ENCODE measurements around the gene PRRG1. TPM values are rescaled to one million over a fixed set of nuclear protein-coding genes. Genes with fewer than 3 reads are reported as not detected.
"Not testable (repeated sequence)": the region's sequence is repeated elsewhere in the genome, so short reads cannot be mapped to it uniquely, and the experiment has no call there.

Gene PRRG1
- total RNA-seq (6.2 and 10.2 TPM in 2 replicates), polyA plus RNA-seq (14.1 and 15.5 TPM in 2 replicates), polyA minus RNA-seq (ENCODE audit: low replicate concordance) (8.3 and 9.9 TPM in 2 replicates)
- 6.2 and 7.8 TPM in 2 replicates for polyA plus RNA-seq (2012)

DNA sequence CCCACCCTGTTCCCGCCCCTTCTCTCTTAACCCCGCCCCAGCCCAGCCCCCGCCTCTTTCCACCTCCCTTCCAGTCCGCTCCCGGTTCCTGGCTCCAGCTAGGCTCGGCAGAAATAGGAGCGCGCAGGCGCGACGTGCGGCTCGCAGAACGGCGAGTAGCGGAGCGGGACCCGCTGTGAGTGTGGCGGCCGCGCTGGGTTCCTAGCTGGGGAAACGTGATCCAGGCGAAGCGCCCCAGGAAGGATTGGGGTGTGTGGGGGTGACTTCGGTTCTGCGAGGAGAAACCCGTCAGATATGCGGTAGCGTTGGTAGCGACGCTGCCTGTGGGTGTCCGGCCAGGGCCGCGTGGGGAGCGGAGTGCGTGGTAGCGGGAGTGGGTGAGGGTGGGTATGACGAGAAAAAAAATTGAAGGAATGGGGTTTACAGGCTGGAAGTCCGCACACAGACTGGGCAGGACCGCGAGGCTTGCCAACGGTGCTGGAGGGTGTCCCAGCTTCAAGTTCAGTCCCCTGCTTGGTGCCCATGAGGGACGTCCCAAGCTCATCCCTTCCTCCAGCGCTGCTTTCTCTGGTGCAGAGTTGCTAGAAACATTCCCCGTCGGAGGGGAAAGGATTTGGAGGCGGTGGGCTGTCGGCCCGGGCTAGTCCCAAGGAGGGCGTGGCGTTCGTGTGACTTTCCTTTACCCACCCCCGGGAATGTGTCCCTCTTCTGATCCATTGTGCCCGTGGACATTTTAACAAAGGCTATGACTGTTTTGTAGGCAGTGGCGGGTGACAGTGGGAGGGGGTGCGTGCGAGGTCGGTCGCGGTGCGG lies at the start of gene PRRG1:
PRRG1 (plus strand) TSS at position 144 of the 813 bp plus-strand sequence. CDS start 56,886 bp downstream, outside the sequence.
- Histone ChIP-seq H4K20me1 (ENCODE audit: control insufficient read depth, extremely low read depth, insufficient read depth, low read length) (no peaks in the 10 kb centered on the region), H3K36me3 (ENCODE audit: control insufficient read depth, insufficient read depth, low read length) (no peaks in the 10 kb centered on the region), H3K79me2 (ENCODE audit: control insufficient read depth, insufficient read depth, low read length) (peaks cover 4% of the 10 kb centered on the region), H3K4me2 (ENCODE audit: extremely low read depth, insufficient read depth, low read length) (peak within 1 kb of the TSS; percentile 83), H3K9me3 (ENCODE audit: control insufficient read depth, insufficient read depth, low read depth, low read length) (no peaks in the 10 kb centered on the region), H3K27me3 (ENCODE audit: control insufficient read depth, insufficient read depth, low read length) (no peaks in the 10 kb centered on the region), H3K4me1 (ENCODE audit: control insufficient read depth, extremely low read depth, insufficient read depth, low read length) (peaks cover 3% of the 10 kb centered on the region), H3K4me3 (replicated peaks in 1 of 4; ENCODE audit: control extremely low read depth in 1 of 4, insufficient read depth in 1 of 4, low read depth in 3 of 4, low read length in 4 of 4) (peak within 1 kb of the TSS; percentile 66 to 92 (median 73)), H3K9ac (ENCODE audit: insufficient read depth, low read length) (peak within 1 kb of the TSS; percentile 73), H3K27ac (ENCODE audit: insufficient read depth, low read length) (peak within 1 kb of the TSS; percentile 83), H2AFZ (ENCODE audit: low read length) (peak within 1 kb of the TSS; percentile 71)
- TF ChIP-seq CTCF (conservative IDR thresholded peaks at IDR 0.05 in 1 of 2, IDR thresholded peaks at IDR 0.05 in 1 of 2; ENCODE audit: low read depth in 1 of 2, low read length in 2 of 2) (no peak), EZH2 (IDR thresholded peaks at IDR 0.05; ENCODE audit: low read length, missing control alignments) (no peak)
- DNase-seq (ENCODE audit: low read depth in 2 of 2), result peak; percentile 83 to 85

DNA sequence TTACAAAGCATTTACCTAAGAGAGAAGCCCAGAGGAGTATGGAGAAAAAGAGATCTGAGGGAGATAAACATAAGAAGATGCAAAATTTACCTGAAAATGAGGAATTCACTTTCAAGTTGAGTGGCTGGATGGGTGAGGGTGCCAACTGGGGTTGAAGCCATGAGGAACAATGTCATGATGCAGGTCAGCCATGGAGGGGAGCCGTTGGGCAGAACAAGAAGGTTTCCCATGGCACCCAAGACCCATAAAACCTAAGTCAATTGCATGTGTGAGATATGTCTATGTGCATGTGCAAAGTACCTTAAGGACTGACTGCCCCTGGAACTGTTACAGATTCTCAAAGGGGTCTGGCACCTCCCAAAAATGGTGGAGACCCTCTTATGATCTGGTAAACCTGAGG lies 46.6 kb upstream of the PRRG1 start:
- H3K4me1 ChIP-seq (ENCODE audit: control insufficient read depth, extremely low read depth, insufficient read depth, low read length), result no peaks in the 10 kb centered on the region
- no peak overlapping the region for H2AFZ ChIP-seq (ENCODE audit: low read length)
- H3K4me3 ChIP-seq (replicated peaks in 1 of 4; ENCODE audit: control extremely low read depth in 1 of 4, insufficient read depth in 1 of 4, low read depth in 3 of 4, low read length in 4 of 4), result no peak overlapping the region
- peak; percentile 6 to 33 for DNase-seq (ENCODE audit: low read depth in 2 of 2)
- no peak overlapping the region for H3K4me2 ChIP-seq (ENCODE audit: extremely low read depth, insufficient read depth, low read length)
- H3K79me2 ChIP-seq (ENCODE audit: control insufficient read depth, insufficient read depth, low read length), result no peaks in the 10 kb centered on the region
- H3K27me3 ChIP-seq (ENCODE audit: control insufficient read depth, insufficient read depth, low read length), result no peaks in the 10 kb centered on the region
- H3K9me3 ChIP-seq (ENCODE audit: control insufficient read depth, insufficient read depth, low read depth, low read length), result no peaks in the 10 kb centered on the region
- TF ChIP-seq CTCF (conservative IDR thresholded peaks at IDR 0.05 in 1 of 2, IDR thresholded peaks at IDR 0.05 in 1 of 2; ENCODE audit: low read depth in 1 of 2, low read length in 2 of 2), result peak; percentile 5 to 44
- TF ChIP-seq EZH2 (IDR thresholded peaks at IDR 0.05; ENCODE audit: low read length, missing control alignments), result no peak
- H4K20me1 ChIP-seq (ENCODE audit: control insufficient read depth, extremely low read depth, insufficient read depth, low read length), result no peaks in the 10 kb centered on the region
- no peak overlapping the region for H3K9ac ChIP-seq (ENCODE audit: insufficient read depth, low read length)
- no peak overlapping the region for H3K27ac ChIP-seq (ENCODE audit: insufficient read depth, low read length)
- no peaks in the 10 kb centered on the region for H3K36me3 ChIP-seq (ENCODE audit: control insufficient read depth, insufficient read depth, low read length)

GRCh38 chrX:37305238-37305637 lies 43.9 kb upstream of the PRRG1 start:
- H2AFZ ChIP-seq (ENCODE audit: low read length); H3K27ac ChIP-seq (ENCODE audit: insufficient read depth, low read length); H3K4me2 ChIP-seq (ENCODE audit: extremely low read depth, insufficient read depth, low read length); H3K36me3 ChIP-seq (ENCODE audit: control insufficient read depth, insufficient read depth, low read length); H3K4me1 ChIP-seq (ENCODE audit: control insufficient read depth, extremely low read depth, insufficient read depth, low read length); DNase-seq (ENCODE audit: low read depth in 2 of 2); H3K9me3 ChIP-seq (ENCODE audit: control insufficient read depth, insufficient read depth, low read depth, low read length); H3K27me3 ChIP-seq (ENCODE audit: control insufficient read depth, insufficient read depth, low read length); H3K4me3 ChIP-seq (replicated peaks in 1 of 4; ENCODE audit: control extremely low read depth in 1 of 4, insufficient read depth in 1 of 4, low read depth in 3 of 4, low read length in 4 of 4); H3K79me2 ChIP-seq (ENCODE audit: control insufficient read depth, insufficient read depth, low read length); H4K20me1 ChIP-seq (ENCODE audit: control insufficient read depth, extremely low read depth, insufficient read depth, low read length); H3K9ac ChIP-seq (ENCODE audit: insufficient read depth, low read length): not testable (repeated sequence)

All from fibroblast of lung (primary cell).